Fibroblast of lung (primary cell): ENCODE data around the gene SLIT3. TPM values are rescaled to one million over a fixed set of nuclear protein-coding genes. Genes with fewer than 3 reads are reported as not detected.
"Not testable (repeated sequence)": the region's sequence is repeated elsewhere in the genome, so short reads cannot be mapped to it uniquely, and the experiment has no call there.

Experiments
- DNase-seq, 2 donors: peaks; one replicate each; pipeline versions ENCODE4 v3.0.0 to v3.0.0-alpha.2; 2010; ENCODE audit warnings: low read depth in 2 of 2
- H2AFZ ChIP-seq: 2 replicates; pipeline ENCODE4 v1.5.1; 2012; ENCODE audit warnings: low read length, control low read depth, inconsistent platforms
- H3K27ac ChIP-seq: 2 replicates; pipeline ENCODE4 v1.5.1; 2011; ENCODE audit warnings: low read length, control low read depth; ENCODE audit not compliant: insufficient read depth
- H3K27me3 ChIP-seq: 2 replicates; pipeline ENCODE4 v1.5.1; 2011; ENCODE audit warnings: mild to moderate bottlenecking, low read length; ENCODE audit not compliant: control insufficient read depth, insufficient read depth
- H3K36me3 ChIP-seq: 2 replicates; pipeline ENCODE4 v1.5.1; 2011; ENCODE audit warnings: low read length; ENCODE audit not compliant: control insufficient read depth, insufficient read depth
- H3K4me1 ChIP-seq: 2 replicates; pipeline ENCODE4 v1.5.1; 2011; ENCODE audit warnings: low read length; ENCODE audit not compliant: control insufficient read depth, insufficient read depth; ENCODE audit errors: extremely low read depth
- H3K4me2 ChIP-seq: 2 replicates; pipeline ENCODE4 v1.5.1; 2011; ENCODE audit warnings: low read length, control low read depth; ENCODE audit not compliant: insufficient read depth; ENCODE audit errors: extremely low read depth
- H3K4me3 ChIP-seq, 4 experiments: fragments of 200-600 bp in 1 of 4; sonication (generic) in 1 of 4; replicated peaks in 1 of 4; 2 replicates each; pipeline ENCODE4 v1.5.1; 2011 to 2016; ENCODE audit warnings: low read length in 4 of 4, low read depth in 3 of 4, mild to moderate bottlenecking in 3 of 4, control low read depth in 2 of 4, inconsistent platforms in 1 of 4, mixed read lengths in 1 of 4; ENCODE audit not compliant: insufficient read depth in 1 of 4; ENCODE audit errors: control extremely low read depth in 1 of 4
- H3K79me2 ChIP-seq: 2 replicates; pipeline ENCODE4 v1.5.1; 2012; ENCODE audit warnings: mild to moderate bottlenecking, low read length, inconsistent platforms; ENCODE audit not compliant: control insufficient read depth, insufficient read depth
- H3K9ac ChIP-seq: 2 replicates; pipeline ENCODE4 v1.5.1; 2011; ENCODE audit warnings: mild to moderate bottlenecking, low read length, control low read depth; ENCODE audit not compliant: insufficient read depth
- H3K9me3 ChIP-seq: 2 replicates; pipeline ENCODE4 v1.5.1; 2012; ENCODE audit warnings: low read depth, low read length; ENCODE audit not compliant: control insufficient read depth, insufficient read depth
- H4K20me1 ChIP-seq: 2 replicates; pipeline ENCODE4 v1.5.1; 2011; ENCODE audit warnings: low read length; ENCODE audit not compliant: control insufficient read depth, insufficient read depth; ENCODE audit errors: extremely low read depth
- CTCF ChIP-seq, 2 donors: IDR thresholded peaks in 1 of 2; conservative IDR thresholded peaks in 1 of 2; 1 replicate in 1 of 2; 2 replicates in 1 of 2; pipeline ENCODE4 v1.5.1; 2011 to 2012; ENCODE audit warnings: low read length in 2 of 2, control low read depth in 1 of 2, inconsistent platforms in 1 of 2, low read depth in 1 of 2, mild to moderate bottlenecking in 1 of 2
- EZH2 ChIP-seq: IDR thresholded peaks from 2 replicates; pipeline ENCODE4 v1.5.1; 2012; ENCODE audit warnings: low read length, control low read depth, mild to moderate bottlenecking; ENCODE audit errors: missing control alignments
- polyA plus RNA-seq, 2 donors: library from polyadenylated mRNA; depleted of rRNA in 1 of 2; stranded (reverse) in 1 of 2; unstranded in 1 of 2; fragments of >200 nt; gene quantifications; 2 replicates each; pipeline ENCODE4 v1.2.1, GENCODE V29; 2011 to 2012; ENCODE audit warnings: missing spikeins in 1 of 2
- total RNA-seq: library from RNA; depleted of rRNA; stranded (reverse); fragments of >200 nt; gene quantifications from 2 replicates; pipeline ENCODE4 v1.2.1, GENCODE V29; 2014

SLIT3 gene
- total and polyA plus RNA-seq, 2 donors (not counting 1 experiment from before 2014, with no cell fraction given) = 1.6 to 4.6 TPM

- no peaks in the 10 kb centered on the region for H3K79me2 ChIP-seq
- DNase-seq = no peak
Observed at GRCh38 chr5:168747987-168748777, 552.8 kb downstream of the SLIT3 start.

GRCh38 chr5:168746893-168747640, 553.9 kb downstream of the SLIT3 start:
- no peak overlapping the region for H3K9ac ChIP-seq
- no peak overlapping the region for H3K4me2 ChIP-seq
- H3K4me3 ChIP-seq = no peak overlapping the region
- H2AFZ ChIP-seq = no peak overlapping the region
- H3K79me2 ChIP-seq = no peaks in the 10 kb centered on the region
- TF ChIP-seq CTCF (conservative IDR thresholded peaks at IDR 0.05 in 1 of 2, IDR thresholded peaks at IDR 0.05 in 1 of 2; ENCODE audit: low read depth in 1 of 2, low read length in 2 of 2) (no peak), EZH2 (no peak)
- no peaks in the 10 kb centered on the region for H3K36me3 ChIP-seq
- no peaks in the 10 kb centered on the region for H4K20me1 ChIP-seq
- no peak overlapping the region for H3K27ac ChIP-seq
- no peaks in the 10 kb centered on the region for H3K9me3 ChIP-seq
- DNase-seq = no peak
- H3K27me3 ChIP-seq = no peaks in the 10 kb centered on the region
- no peaks in the 10 kb centered on the region for H3K4me1 ChIP-seq

More at GRCh38 chr5:168747987-168748777, 552.8 kb downstream of the SLIT3 start:
- Histone ChIP-seq H3K36me3 (no peaks in the 10 kb centered on the region), H2AFZ (no peak overlapping the region), H3K4me2 (no peak overlapping the region), H3K9me3 (no peaks in the 10 kb centered on the region), H4K20me1 (no peaks in the 10 kb centered on the region), H3K4me3 (no peak overlapping the region), H3K9ac (no peak overlapping the region), H3K4me1 (no peaks in the 10 kb centered on the region), H3K27ac (no peak overlapping the region), H3K27me3 (no peaks in the 10 kb centered on the region)
- TF ChIP-seq EZH2 = no peak
- peak in 1 of 2 donors; percentile 33 for TF ChIP-seq CTCF (conservative IDR thresholded peaks at IDR 0.05 in 1 of 2, IDR thresholded peaks at IDR 0.05 in 1 of 2; ENCODE audit: low read depth in 1 of 2, low read length in 2 of 2)

GRCh38 chr5:168746126-168746892, 554.6 kb downstream of the SLIT3 start:
- not testable (repeated sequence) for H3K27ac ChIP-seq, H3K27me3 ChIP-seq, DNase-seq, H2AFZ ChIP-seq, H3K9me3 ChIP-seq, H3K4me3 ChIP-seq, H3K79me2 ChIP-seq, H3K4me1 ChIP-seq, H4K20me1 ChIP-seq, H3K4me2 ChIP-seq, H3K36me3 ChIP-seq, H3K9ac ChIP-seq
